Mesenchymal stem cell (in vitro differentiated cells and primary cell): Measurements from ENCODE around the gene KANK2.
"Not testable (repeated sequence)": the region's sequence is repeated elsewhere in the genome, so short reads cannot be mapped to it uniquely, and the experiment has no call there.

ENCODE experiments used
- DNase-seq: peaks from one replicate; pipeline ENCODE4 v3.0.0-alpha.2; 2013
- H2AFZ ChIP-seq: one replicate; pipeline ENCODE4 v1.6.1; 2013; ENCODE audit warnings: low read depth, mild to moderate bottlenecking, control low read depth, inconsistent platforms, low read length, moderate library complexity
- H2AK5ac ChIP-seq: 2 replicates; pipeline ENCODE4 v1.6.1; 2013; ENCODE audit warnings: low read length, moderate library complexity, mild to moderate bottlenecking, inconsistent platforms; ENCODE audit not compliant: severe bottlenecking
- H2BK120ac ChIP-seq: one replicate; pipeline ENCODE4 v1.6.1; 2013; ENCODE audit warnings: low read depth, mild to moderate bottlenecking, inconsistent platforms, low read length, moderate library complexity
- H2BK12ac ChIP-seq, 2 experiments: one replicate each; pipeline ENCODE4 v1.6.1; 2013; ENCODE audit warnings: inconsistent platforms in 2 of 2, low read length in 2 of 2, mild to moderate bottlenecking in 2 of 2, moderate library complexity in 2 of 2, control low read depth in 1 of 2
- H2BK15ac ChIP-seq: one replicate; pipeline ENCODE4 v1.6.1; 2013; ENCODE audit warnings: mild to moderate bottlenecking, low read depth, inconsistent platforms; ENCODE audit not compliant: poor library complexity, severe bottlenecking
- H2BK5ac ChIP-seq: 2 replicates; pipeline ENCODE4 v1.6.1; 2013; ENCODE audit warnings: low read depth, mild to moderate bottlenecking, low read length, control low read depth, inconsistent platforms; ENCODE audit not compliant: poor library complexity, severe bottlenecking
- H3K14ac ChIP-seq, 2 experiments: one replicate each; pipeline ENCODE4 v1.6.1; 2013; ENCODE audit warnings: inconsistent platforms in 2 of 2, low read length in 2 of 2, control low read depth in 1 of 2, mild to moderate bottlenecking in 1 of 2, moderate library complexity in 1 of 2
- H3K18ac ChIP-seq, 2 experiments: one replicate each; pipeline ENCODE4 v1.6.1; 2013; ENCODE audit warnings: inconsistent platforms in 2 of 2, low read length in 2 of 2, control low read depth in 1 of 2, low read depth in 1 of 2, mild to moderate bottlenecking in 1 of 2
- H3K23ac ChIP-seq, 2 experiments: one replicate each; pipeline ENCODE4 v1.6.1; 2013; ENCODE audit warnings: inconsistent platforms in 2 of 2, low read length in 2 of 2, mild to moderate bottlenecking in 2 of 2, moderate library complexity in 2 of 2, control low read depth in 1 of 2
- H3K27ac ChIP-seq: 2 replicates; pipeline ENCODE4 v1.5.1; 2013; ENCODE audit warnings: mild to moderate bottlenecking, moderate library complexity, low read length, control low read depth, inconsistent platforms; ENCODE audit not compliant: poor library complexity, severe bottlenecking
- H3K27me3 ChIP-seq, 2 experiments: 2 replicates each; pipeline versions ENCODE4 v1.6.1 to v1.7.0; 2013; ENCODE audit warnings: low read length in 2 of 2, mild to moderate bottlenecking in 2 of 2, moderate library complexity in 2 of 2, control low read depth in 1 of 2, inconsistent platforms in 1 of 2; ENCODE audit not compliant: control insufficient read depth in 1 of 2, insufficient read depth in 1 of 2
- H3K36me3 ChIP-seq, 2 experiments: 2 replicates each; pipeline versions ENCODE4 v1.6.1 to v1.7.0; 2013; ENCODE audit warnings: low read length in 2 of 2, control low read depth in 1 of 2, inconsistent platforms in 1 of 2, low read depth in 1 of 2, mild to moderate bottlenecking in 1 of 2; ENCODE audit not compliant: insufficient read depth in 2 of 2, control insufficient read depth in 1 of 2
- H3K4ac ChIP-seq, 2 experiments: one replicate each; pipeline ENCODE4 v1.6.1; 2013; ENCODE audit warnings: inconsistent platforms in 2 of 2, low read length in 2 of 2, mild to moderate bottlenecking in 2 of 2, moderate library complexity in 2 of 2, control low read depth in 1 of 2, low read depth in 1 of 2
- H3K4me1 ChIP-seq: 2 replicates; pipeline ENCODE4 v1.6.1; 2013; ENCODE audit warnings: low read depth, low read length, control low read depth; ENCODE audit not compliant: control insufficient read depth, insufficient read depth
- H3K4me2 ChIP-seq: 2 replicates; pipeline ENCODE4 v1.6.1; 2013; ENCODE audit warnings: low read length, mild to moderate bottlenecking, inconsistent platforms; ENCODE audit not compliant: poor library complexity, severe bottlenecking
- H3K4me3 ChIP-seq, 2 experiments: 2 replicates each; pipeline versions ENCODE4 v1.5.1 to v1.7.0; 2013; ENCODE audit warnings: low read length in 2 of 2, mild to moderate bottlenecking in 2 of 2, control low read depth in 1 of 2, low read depth in 1 of 2; ENCODE audit not compliant: insufficient read depth in 1 of 2
- H3K79me1 ChIP-seq: replicated peaks from 2 replicates; pipeline ENCODE4 v1.6.1; 2013; ENCODE audit warnings: mild to moderate bottlenecking, control low read depth, low read length, inconsistent platforms; ENCODE audit not compliant: poor library complexity, severe bottlenecking
- H3K9ac ChIP-seq: 2 replicates; pipeline ENCODE4 v1.7.0; 2013; ENCODE audit warnings: mild to moderate bottlenecking, low read length, moderate library complexity
- H3K9me3 ChIP-seq: 2 replicates; pipeline ENCODE4 v1.7.0; 2013; ENCODE audit warnings: mild to moderate bottlenecking, low read length; ENCODE audit not compliant: control insufficient read depth
- H4K8ac ChIP-seq: one replicate; pipeline ENCODE4 v1.6.1; 2013; ENCODE audit warnings: inconsistent platforms, mild to moderate bottlenecking, low read length, moderate library complexity
- H4K91ac ChIP-seq: one replicate; pipeline ENCODE4 v1.6.1; 2013; ENCODE audit warnings: mild to moderate bottlenecking, low read length, inconsistent platforms
- WGBS: methylation state at CpG from one replicate; pipeline ENCODE4 v1.1.7; 2013; ENCODE audit warnings: mixed read lengths; 5-methylcytosine and 5-hydroxymethylcytosine counted together

KANK2 gene

GRCh38 chr19:11124157-11124556, 73.2 kb downstream of the KANK2 start:
- not testable (repeated sequence) for H3K23ac ChIP-seq, H2AFZ ChIP-seq, H3K4ac ChIP-seq

DNA sequence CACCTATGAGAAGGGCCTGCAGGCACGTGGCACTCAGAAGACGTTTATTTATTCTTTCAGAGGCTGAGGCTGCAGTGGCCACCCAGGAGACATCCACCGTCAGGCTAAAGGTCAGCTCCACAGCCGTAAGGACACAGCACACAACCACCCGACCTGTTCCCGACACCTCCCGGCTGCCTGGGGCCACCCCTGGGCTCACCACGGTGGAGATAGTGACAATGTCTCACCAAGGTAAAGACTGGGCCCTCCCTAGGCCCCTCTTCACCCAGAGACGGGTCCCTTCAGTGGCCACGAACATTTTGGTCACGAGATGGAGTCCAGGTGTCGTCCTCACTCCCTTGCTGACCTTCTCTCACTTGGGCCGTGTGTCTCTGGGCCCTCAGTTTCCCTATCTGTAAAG, 74.2 kb downstream of the KANK2 start:
- Histone ChIP-seq H3K18ac (no peak overlapping the region), H3K9me3 (no peaks in the 10 kb centered on the region), H3K23ac (peak overlapping the region in 1 of 2 experiments; percentile 3), H3K27ac (no peak overlapping the region), H2BK120ac (no peak overlapping the region), H2BK15ac (no peak overlapping the region), H2AK5ac (no peak overlapping the region), H3K9ac (no peak overlapping the region), H3K27me3 (no peaks in the 10 kb centered on the region), H3K79me1 (peaks cover 26% of the 10 kb centered on the region), H3K4me1 (peaks cover 2% of the 10 kb centered on the region), H4K8ac (no peak overlapping the region), H3K4me3 (no peak overlapping the region), H2BK5ac (no peak overlapping the region), H2BK12ac (no peak overlapping the region), H3K4ac (no peak overlapping the region), H4K91ac (no peak overlapping the region), H2AFZ (no peak overlapping the region), H3K4me2 (no peak overlapping the region), H3K36me3 (peaks cover 81 to 85% of the 10 kb centered on the region in 2 experiments), H3K14ac (no peak overlapping the region)
- no peak for DNase-seq
- WGBS: 90% methylated on average over 13 of the region's 13 CpGs

More at GRCh38 chr19:11124157-11124556, 73.2 kb downstream of the KANK2 start:
- not testable (repeated sequence) for H3K9ac ChIP-seq, H3K27ac ChIP-seq, H2BK120ac ChIP-seq, H3K4me2 ChIP-seq, H3K27me3 ChIP-seq, H4K91ac ChIP-seq, H2BK15ac ChIP-seq, H2BK5ac ChIP-seq, H4K8ac ChIP-seq, H3K4me1 ChIP-seq, H2BK12ac ChIP-seq, H3K14ac ChIP-seq, DNase-seq, H3K4me3 ChIP-seq, H2AK5ac ChIP-seq, H3K18ac ChIP-seq, H3K9me3 ChIP-seq
- WGBS: 99% methylated on average over 4 of the region's 4 CpGs
- peaks cover 82 to 87% of the 10 kb centered on the region in 2 experiments for H3K36me3 ChIP-seq
- H3K79me1 ChIP-seq: peaks cover 27% of the 10 kb centered on the region

- H3K9ac ChIP-seq, H2AFZ ChIP-seq, H3K18ac ChIP-seq, H2BK12ac ChIP-seq, H3K9me3 ChIP-seq, H3K4me3 ChIP-seq, DNase-seq, H2AK5ac ChIP-seq, H3K23ac ChIP-seq, H3K4me1 ChIP-seq, H3K4me2 ChIP-seq, H3K4ac ChIP-seq, H4K91ac ChIP-seq, H3K27me3 ChIP-seq, H2BK15ac ChIP-seq, H3K14ac ChIP-seq, H2BK5ac ChIP-seq, H3K27ac ChIP-seq, H4K8ac ChIP-seq, H2BK120ac ChIP-seq: not testable (repeated sequence)
- peaks cover 83 to 86% of the 10 kb centered on the region in 2 experiments for H3K36me3 ChIP-seq
- H3K79me1 ChIP-seq: peaks cover 21% of the 10 kb centered on the region
- 96% methylated on average over 11 of the region's 17 CpGs for WGBS
Observed at GRCh38 chr19:11121963-11122362, 75.4 kb downstream of the KANK2 start.

- Histone ChIP-seq H3K4ac (no peak overlapping the region), H2BK120ac (no peak overlapping the region), H2BK15ac (no peak overlapping the region), H3K9ac (no peak overlapping the region), H3K36me3 (peaks cover 94 to 95% of the 10 kb centered on the region in 2 experiments), H3K9me3 (no peaks in the 10 kb centered on the region), H2BK5ac (no peak overlapping the region), H4K8ac (no peak overlapping the region), H3K27me3 (no peaks in the 10 kb centered on the region), H3K4me1 (peaks cover 2% of the 10 kb centered on the region), H3K4me3 (no peak overlapping the region), H3K4me2 (no peak overlapping the region), H3K14ac (no peak overlapping the region), H4K91ac (no peak overlapping the region), H3K27ac (no peak overlapping the region), H2AFZ (no peak overlapping the region), H2AK5ac (no peak overlapping the region), H2BK12ac (no peak overlapping the region), H3K79me1 (peaks cover 27% of the 10 kb centered on the region), H3K18ac (no peak overlapping the region), H3K23ac (no peak overlapping the region)
- no peak for DNase-seq
- WGBS: 97% methylated on average over 9 of the region's 9 CpGs
Observed at GRCh38 chr19:11116507-11116906, 80.8 kb downstream of the KANK2 start.
